Kidney (tissue), 14 donors: ENCODE measurements around the gene CNPY1. TPM values are rescaled to one million over a fixed set of nuclear protein-coding genes. Genes with fewer than 3 reads are reported as not detected.

ENCODE experiments used
- DNase-seq, 5 donors: peaks; one replicate each; pipeline ENCODE4 v3.0.0-alpha.2; 2013 to 2020
- FAIRE-seq: peaks from 2 replicates; lab custom pipeline; 2012; peaks lifted over from hg19 to GRCh38; lab: Jason Lieb, UNC
- H3K27ac ChIP-seq, 2 donors: one replicate each; pipeline ENCODE4 v1.7.0; 2013; ENCODE audit warnings: low read depth in 2 of 2, low read length in 2 of 2, inconsistent platforms in 1 of 2
- H3K27me3 ChIP-seq: one replicate; pipeline ENCODE4 v1.7.1; 2013; ENCODE audit warnings: low read length, inconsistent platforms; ENCODE audit not compliant: control insufficient read depth, insufficient read depth
- H3K36me3 ChIP-seq, 3 donors: one replicate each; pipeline versions ENCODE4 v1.7.0 to v1.7.1; 2013; ENCODE audit warnings: low read length in 3 of 3, control low read depth in 1 of 3, inconsistent platforms in 1 of 3; ENCODE audit not compliant: insufficient read depth in 3 of 3, control insufficient read depth in 2 of 3
- H3K4me1 ChIP-seq, 3 donors: one replicate each; pipeline versions ENCODE4 v1.7.0 to v1.7.1; 2013; ENCODE audit warnings: low read length in 3 of 3, inconsistent platforms in 1 of 3, low read depth in 1 of 3; ENCODE audit not compliant: control insufficient read depth in 2 of 3, insufficient read depth in 2 of 3
- H3K4me3 ChIP-seq, 3 donors: one replicate each; pipeline versions ENCODE4 v1.7.0 to v1.8.1; 2013; ENCODE audit warnings: low read length in 3 of 3, control low read depth in 1 of 3, inconsistent platforms in 1 of 3
- H3K9ac ChIP-seq, 3 donors: one replicate each; pipeline versions ENCODE4 v1.7.0 to v1.7.1; 2013; ENCODE audit warnings: low read length in 3 of 3, control low read depth in 1 of 3, inconsistent platforms in 1 of 3
- H3K9me3 ChIP-seq, 3 donors: one replicate each; pipeline versions ENCODE4 v1.7.0 to v1.7.1; 2013; ENCODE audit warnings: low read length in 3 of 3, control low read depth in 1 of 3, inconsistent platforms in 1 of 3; ENCODE audit not compliant: control insufficient read depth in 2 of 3, insufficient read depth in 1 of 3
- intact Hi-C: fragments of 100-400 bp; cut with DNase I; formaldehyde crosslinking; loops from one replicate; pipeline ENCODE4 v1.11.1; 2022
- polyA plus RNA-seq: library from polyadenylated mRNA; stranded (reverse); fragments of 350-450 nt; fragmentation: Illumina TruSeq; extraction: RNeasy Lipid Tissue Mini Kit (QIAGEN cat#74804); gene quantifications from one replicate; pipeline ENCODE4 v1.2.3, GENCODE V29; 2014; ENCODE audit warnings: low read depth, low replicate concordance; ENCODE audit not compliant: insufficient read depth
- total RNA-seq: library from RNA; stranded (reverse); fragmentation: NEBNext Ultra II Directional; extraction: Animal tissue kit (Norgen Biotek cat#: 25700); gene quantifications from one replicate; pipeline ENCODE4 v1.2.1, GENCODE V29; 2021
- TF ChIP-seq, protein P1 (sequence below): IDR thresholded peaks from 3 replicates; pipeline ENCODE4 v1.5.1; 2012; ENCODE audit warnings: mild to moderate bottlenecking, moderate library complexity, borderline replicate concordance; ENCODE audit not compliant: insufficient read depth; ENCODE audit errors: extremely low read depth
- donor health status: control.
- donor health status: control.
- donor health status: control.
- donor health status: control.
- donor health status: control.
- donor health status: DM: yes; HTN: yes; CAD: no.
- donor health status: Normal renal cell carcinoma (clear cell type).

The CNPY1 gene
- total and polyA plus RNA-seq, 2 donors from 2014 or later = not detected

DNA sequence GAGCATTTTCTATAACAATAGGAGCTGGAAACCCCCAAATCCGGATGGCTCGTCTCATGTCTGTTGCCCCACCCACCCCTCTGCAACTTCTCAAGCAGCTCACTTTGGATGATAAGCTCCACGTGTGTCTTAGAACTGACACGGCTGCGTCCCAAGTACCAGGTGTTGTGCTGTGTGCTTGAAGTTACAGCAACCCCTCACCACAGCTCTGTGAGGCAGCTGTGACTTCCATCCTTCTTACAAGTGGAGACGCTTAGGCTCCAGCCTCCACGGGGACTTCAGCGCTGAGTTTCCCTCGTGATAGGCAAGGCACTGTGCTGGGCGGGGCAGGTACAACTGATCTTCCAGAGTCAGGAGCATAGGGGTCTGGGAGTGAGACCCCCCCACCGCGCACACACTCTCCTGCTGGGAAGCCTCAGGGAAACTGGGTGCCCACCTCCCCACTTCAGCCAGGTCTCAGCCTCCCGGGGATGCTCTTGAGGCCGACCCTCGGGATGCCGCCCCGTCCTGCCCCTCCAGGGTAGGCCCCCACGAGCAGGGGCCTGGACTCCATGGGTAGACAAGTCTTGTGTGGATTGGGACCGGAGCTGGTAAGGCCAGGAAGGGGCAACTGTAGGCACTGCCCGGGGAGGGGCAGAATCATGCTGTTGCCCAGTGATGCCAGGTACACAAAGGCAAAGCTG is 57.1 kb downstream of the CNPY1 start:
- intact Hi-C loops = no loop called here
- Histone ChIP-seq H3K27me3 (peaks cover 6% of the 10 kb centered on the region), H3K4me3 (no peak overlapping the region), H3K9ac (no peak overlapping the region), H3K36me3 (no peaks in the 10 kb centered on the region), H3K4me1 (peaks cover 0 to 3% (median 0%) of the 10 kb centered on the region in 3 donors), H3K9me3 (no peaks in the 10 kb centered on the region), H3K27ac (no peak overlapping the region)
- TF ChIP-seq, protein P1, sequence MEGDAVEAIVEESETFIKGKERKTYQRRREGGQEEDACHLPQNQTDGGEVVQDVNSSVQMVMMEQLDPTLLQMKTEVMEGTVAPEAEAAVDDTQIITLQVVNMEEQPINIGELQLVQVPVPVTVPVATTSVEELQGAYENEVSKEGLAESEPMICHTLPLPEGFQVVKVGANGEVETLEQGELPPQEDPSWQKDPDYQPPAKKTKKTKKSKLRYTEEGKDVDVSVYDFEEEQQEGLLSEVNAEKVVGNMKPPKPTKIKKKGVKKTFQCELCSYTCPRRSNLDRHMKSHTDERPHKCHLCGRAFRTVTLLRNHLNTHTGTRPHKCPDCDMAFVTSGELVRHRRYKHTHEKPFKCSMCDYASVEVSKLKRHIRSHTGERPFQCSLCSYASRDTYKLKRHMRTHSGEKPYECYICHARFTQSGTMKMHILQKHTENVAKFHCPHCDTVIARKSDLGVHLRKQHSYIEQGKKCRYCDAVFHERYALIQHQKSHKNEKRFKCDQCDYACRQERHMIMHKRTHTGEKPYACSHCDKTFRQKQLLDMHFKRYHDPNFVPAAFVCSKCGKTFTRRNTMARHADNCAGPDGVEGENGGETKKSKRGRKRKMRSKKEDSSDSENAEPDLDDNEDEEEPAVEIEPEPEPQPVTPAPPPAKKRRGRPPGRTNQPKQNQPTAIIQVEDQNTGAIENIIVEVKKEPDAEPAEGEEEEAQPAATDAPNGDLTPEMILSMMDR = no peak
- DNase-seq = peak in 2 of 5 donors; percentile 48 to 50
- no peak for FAIRE-seq

- no peaks in the 10 kb centered on the region for H3K9me3 ChIP-seq
- TF ChIP-seq, protein P1 = no peak
- FAIRE-seq = no peak
- DNase-seq = no peak
- H3K36me3 ChIP-seq = no peaks in the 10 kb centered on the region
- H3K4me3 ChIP-seq = no peak overlapping the region
- H3K4me1 ChIP-seq = peaks cover 0 to 3% (median 0%) of the 10 kb centered on the region in 3 donors
- intact Hi-C loops = no loop called here
- no peak overlapping the region for H3K9ac ChIP-seq
- H3K27ac ChIP-seq = no peak overlapping the region
- peaks cover 11% of the 10 kb centered on the region for H3K27me3 ChIP-seq
Measured at GRCh38 chr7:155488483-155489127, 57.8 kb downstream of the CNPY1 start.

GRCh38 chr7:155487509-155488482 is 58.6 kb downstream of the CNPY1 start:
- Histone ChIP-seq H3K4me1 (peaks cover 0 to 3% (median 0%) of the 10 kb centered on the region in 3 donors), H3K27me3 (peaks cover 9% of the 10 kb centered on the region), H3K9ac (no peak overlapping the region), H3K9me3 (no peaks in the 10 kb centered on the region), H3K4me3 (no peak overlapping the region), H3K36me3 (no peaks in the 10 kb centered on the region), H3K27ac (no peak overlapping the region)
- intact Hi-C loops = no loop called here
- FAIRE-seq (no peak), DNase-seq (no peak)
- TF ChIP-seq, protein P1 = no peak
